Sciatic nerve (tissue), 2 donors: ENCODE measurements around the gene ZDHHC8. TPM values are rescaled to one million over a fixed set of nuclear protein-coding genes. Genes with fewer than 3 reads are reported as not detected.

ENCODE experiments used
- ATAC-seq: fragments of 200-7000 bp; cut with Tn5 transposase; one replicate; pipeline ENCODE4 v1.9.1; 2020; ENCODE audit warnings: mild to moderate bottlenecking, moderate library complexity
- DNase-seq: peaks from one replicate; pipeline ENCODE4 v3.0.0-alpha.2; 2020; ENCODE audit warnings: low spot score
- intact Hi-C: fragments of 100-400 bp; cut with DNase I; formaldehyde crosslinking; loops from one replicate; pipeline ENCODE4 v1.14.2; 2022
- total RNA-seq: library from RNA; stranded (reverse); fragmentation: NEBNext Ultra II Directional; extraction: Animal tissue kit (Norgen Biotek cat#: 25700); gene quantifications from one replicate; pipeline ENCODE4 v1.2.1, GENCODE V29; 2021
- donor health status: DM: no; HTN: no; CAD: no.
- donor health status: DM: no; HTN: no; CAD: no.

Gene ZDHHC8
- total RNA-seq, 1 donor from 2014 or later = 143 TPM

GRCh38 chr22:20137671-20138416 lies 6.2 kb downstream of the ZDHHC8 start:
- DNase-seq (no peak), ATAC-seq (peak; percentile 4)
- intact Hi-C loops = no loop called here

GRCh38 chr22:20138417-20138738 lies 6.8 kb downstream of the ZDHHC8 start:
- intact Hi-C loops = no loop called here
- DNase-seq (no peak), ATAC-seq (no peak)

GRCh38 chr22:20138868-20139267 lies 7.3 kb downstream of the ZDHHC8 start:
- ATAC-seq = no peak
- DNase-seq = no peak
- intact Hi-C loops = no loop called here

- DNase-seq (no peak), ATAC-seq (no peak)
- intact Hi-C loops = no loop called here
These were observed 7.9 kb downstream of the ZDHHC8 start for GRCh38 chr22:20139391-20140106.

GRCh38 chr22:20140107-20140445 lies 8.5 kb downstream of the ZDHHC8 start:
- DNase-seq (no peak), ATAC-seq (no peak)
- intact Hi-C loops = no loop called here

GRCh38 chr22:20140521-20140964 lies 8.9 kb downstream of the ZDHHC8 start:
- intact Hi-C loops = no loop called here
- ATAC-seq (no peak), DNase-seq (no peak)

GRCh38 chr22:20141186-20142077 lies 9.8 kb downstream of the ZDHHC8 start:
- ATAC-seq (peak; percentile 27), DNase-seq (no peak)
- intact Hi-C loops = no loop called here

GRCh38 chr22:20142711-20143621 lies 11.4 kb downstream of the ZDHHC8 start:
- no peak for DNase-seq

GRCh38 chr22:20143883-20144665 lies 12.5 kb downstream of the ZDHHC8 start:
- intact Hi-C loops = no loop called here
- DNase-seq = no peak
- no peak for ATAC-seq

More at GRCh38 chr22:20142711-20143621, 11.4 kb downstream of the ZDHHC8 start:
- intact Hi-C loops = no loop called here
- no peak for ATAC-seq

- DNase-seq (no peak), ATAC-seq (no peak)
- intact Hi-C loops = no loop called here
These were observed 13.7 kb downstream of the ZDHHC8 start for GRCh38 chr22:20145206-20145831.

GRCh38 chr22:20145832-20146223 lies 14.2 kb downstream of the ZDHHC8 start:
- no peak for DNase-seq
- intact Hi-C loops = no loop called here
- no peak for ATAC-seq

- intact Hi-C loops = no loop called here
- no peak for ATAC-seq
- DNase-seq = no peak
These were observed 15.2 kb downstream of the ZDHHC8 start for GRCh38 chr22:20146777-20147176.

- ATAC-seq = no peak
- intact Hi-C loops = no loop called here
These were observed 15.8 kb downstream of the ZDHHC8 start for GRCh38 chr22:20147237-20147988.

GRCh38 chr22:20148414-20148813 lies 16.8 kb downstream of the ZDHHC8 start:
- intact Hi-C loops = no loop called here
- ATAC-seq (no peak), DNase-seq (no peak)

More at GRCh38 chr22:20147237-20147988, 15.8 kb downstream of the ZDHHC8 start:
- no peak for DNase-seq

GRCh38 chr22:20149257-20150250 lies 17.9 kb downstream of the ZDHHC8 start:
- no peak for DNase-seq
- intact Hi-C loops = no loop called here
- no peak for ATAC-seq
